Right cardiac atrium (tissue), 5 donors: Measurements from ENCODE around the gene FCRLA. TPM values are rescaled to one million over a fixed set of nuclear protein-coding genes. Genes with fewer than 3 reads are reported as not detected.
"Not testable (repeated sequence)": the region's sequence is repeated elsewhere in the genome, so short reads cannot be mapped to it uniquely, and the experiment has no call there.

Experiments used
- ATAC-seq, 2 donors: fragments of 200-7000 bp; cut with Tn5 transposase; one replicate each; pipeline versions ENCODE4 v1.8.0 to v1.9.1; 2020; ENCODE audit warnings: moderate library complexity in 2 of 2, mild to moderate bottlenecking in 1 of 2
- DNase-seq, 3 donors: peaks; one replicate each; pipeline ENCODE4 v3.0.0-alpha.2; 2020
- H3K27ac ChIP-seq: one replicate; pipeline ENCODE4 v1.5.1; 2013; ENCODE audit warnings: mild to moderate bottlenecking, low read length, control low read depth, moderate library complexity
- H3K27me3 ChIP-seq: one replicate; pipeline ENCODE4 v1.6.1; 2013; ENCODE audit not compliant: control insufficient read depth, insufficient read depth
- H3K4me1 ChIP-seq: one replicate; pipeline ENCODE4 v1.6.1; 2013; ENCODE audit warnings: low read length; ENCODE audit not compliant: control insufficient read depth, insufficient read depth
- H3K4me3 ChIP-seq: one replicate; pipeline ENCODE4 v1.5.1; 2013; ENCODE audit warnings: low read length, control low read depth
- H3K9me3 ChIP-seq: one replicate; pipeline ENCODE4 v1.6.1; 2013; ENCODE audit warnings: low read length; ENCODE audit not compliant: control insufficient read depth
- WGBS: extraction: QIAGEN DNeasy Blood & Tissue Kit; methylation state at CpG from one replicate; pipeline ENCODE4 v1.1.7; 2013; 5-methylcytosine and 5-hydroxymethylcytosine counted together
- intact Hi-C, 4 donors: fragments of 100-400 bp; cut with DNase I; formaldehyde crosslinking; loops; one replicate each; pipeline versions ENCODE4 v1.11.0 to v1.14.0; 2022 to 2023
- polyA plus RNA-seq: library from polyadenylated mRNA; stranded (reverse); fragments of 200-250 nt; gene quantifications from one replicate; pipeline ENCODE4 v1.2.3, GENCODE V29; 2013
- total RNA-seq, 4 donors: library from RNA; stranded (reverse); fragmentation: NEBNext Ultra II Directional; extraction: Animal tissue kit (Norgen Biotek cat#: 25700); gene quantifications; one replicate each; pipeline ENCODE4 v1.2.1, GENCODE V29; 2021
- donor health status: healthy with polysubstance abuse.
- donor health status: DM: no; HTN: yes; CAD: no.
- donor health status: DM: no; HTN: no; CAD: no.
- donor health status: DM: no; HTN: yes; CAD: no; lungs with severe emphysema.
- donor health status: DM: yes; HTN: yes; CAD: no.

Gene FCRLA
- total and polyA plus RNA-seq, 5 donors = 0.23 TPM; not detected in 4

- H3K27me3 ChIP-seq, H3K4me1 ChIP-seq, intact Hi-C loops, DNase-seq, H3K9me3 ChIP-seq, H3K27ac ChIP-seq, ATAC-seq: not testable (repeated sequence)
- WGBS = 44% methylated on average over 22 of the region's 22 CpGs
- peak overlapping the region; percentile 76 for H3K4me3 ChIP-seq
These were observed 18.4 kb downstream of the FCRLA start for GRCh38 chr1:161725258-161725907.

- H3K4me3 ChIP-seq = peak overlapping the region; percentile 76
- no peaks in the 10 kb centered on the region for H3K9me3 ChIP-seq
- no peaks in the 10 kb centered on the region for H3K27me3 ChIP-seq
- H3K27ac ChIP-seq = peak overlapping the region; percentile 71
- under 1% methylated on average over 34 of the region's 34 CpGs for WGBS
- DNase-seq (peak; percentile 38 to 80 (median 80)), ATAC-seq (peak; percentile 44 to 54)
- intact Hi-C loops = no loop called here
- H3K4me1 ChIP-seq = no peaks in the 10 kb centered on the region
These were observed 19.0 kb downstream of the FCRLA start for GRCh38 chr1:161725908-161726472.

GRCh38 chr1:161726473-161727255 lies 19.6 kb downstream of the FCRLA start:
- Histone ChIP-seq H3K4me3 (peak overlapping the region; percentile 76), H3K27ac (peak overlapping the region; percentile 78), H3K27me3 (no peaks in the 10 kb centered on the region), H3K4me1 (no peaks in the 10 kb centered on the region), H3K9me3 (no peaks in the 10 kb centered on the region)
- WGBS = under 1% methylated on average over 83 of the region's 83 CpGs
- DNase-seq (peak; percentile 87 to 95 (median 95)), ATAC-seq (peak; percentile 95)
- intact Hi-C loops = no loop called here

- DNase-seq (peak in 1 of 3 donors; percentile 48), ATAC-seq (no peak)
- intact Hi-C loops = no loop called here
These were observed 20.4 kb downstream of the FCRLA start for GRCh38 chr1:161727256-161727924.

GRCh38 chr1:161728376-161729226 lies 21.6 kb downstream of the FCRLA start:
- intact Hi-C loops = no loop called here
- WGBS = 84% methylated on average over 7 of the region's 7 CpGs
- no peaks in the 10 kb centered on the region for H3K4me1 ChIP-seq

More at GRCh38 chr1:161727256-161727924, 20.4 kb downstream of the FCRLA start:
- H3K9me3 ChIP-seq = no peaks in the 10 kb centered on the region
- no peaks in the 10 kb centered on the region for H3K27me3 ChIP-seq
- peak overlapping the region; percentile 78 for H3K27ac ChIP-seq
- 2% methylated on average over 38 of the region's 38 CpGs for WGBS
- H3K4me1 ChIP-seq = no peaks in the 10 kb centered on the region
- peak overlapping the region; percentile 76 for H3K4me3 ChIP-seq

GRCh38 chr1:161730050-161730564 lies 23.1 kb downstream of the FCRLA start:
- no peaks in the 10 kb centered on the region for H3K4me1 ChIP-seq
- intact Hi-C loops = no loop called here
- 72% methylated on average over 6 of the region's 6 CpGs for WGBS

More at GRCh38 chr1:161728376-161729226, 21.6 kb downstream of the FCRLA start:
- no peak for ATAC-seq
- Histone ChIP-seq H3K27ac (no peak overlapping the region), H3K4me3 (no peak overlapping the region), H3K9me3 (no peaks in the 10 kb centered on the region), H3K27me3 (no peaks in the 10 kb centered on the region)
- no peak for DNase-seq

GRCh38 chr1:161731241-161731640 lies 24.2 kb downstream of the FCRLA start:
- H3K27me3 ChIP-seq = no peaks in the 10 kb centered on the region
- no peak overlapping the region for H3K27ac ChIP-seq
- ATAC-seq = no peak
- H3K4me1 ChIP-seq = no peaks in the 10 kb centered on the region
- 74% methylated on average over 6 of the region's 6 CpGs for WGBS
- intact Hi-C loops = no loop called here
- H3K9me3 ChIP-seq = no peaks in the 10 kb centered on the region
- H3K4me3 ChIP-seq = no peak overlapping the region
- no peak for DNase-seq

More at GRCh38 chr1:161730050-161730564, 23.1 kb downstream of the FCRLA start:
- H3K27me3 ChIP-seq = no peaks in the 10 kb centered on the region
- DNase-seq (no peak), ATAC-seq (no peak)
- H3K27ac ChIP-seq = no peak overlapping the region
- no peaks in the 10 kb centered on the region for H3K9me3 ChIP-seq
- no peak overlapping the region for H3K4me3 ChIP-seq

GRCh38 chr1:161731981-161732718 lies 25.1 kb downstream of the FCRLA start:
- no peaks in the 10 kb centered on the region for H3K27me3 ChIP-seq
- intact Hi-C loops = no loop called here
- no peaks in the 10 kb centered on the region for H3K9me3 ChIP-seq
- no peaks in the 10 kb centered on the region for H3K4me1 ChIP-seq
- DNase-seq (no peak), ATAC-seq (no peak)
- no peak overlapping the region for H3K4me3 ChIP-seq
- 78% methylated on average over 5 of the region's 5 CpGs for WGBS
- no peak overlapping the region for H3K27ac ChIP-seq

GRCh38 chr1:161733526-161733925 lies 26.5 kb downstream of the FCRLA start:
- Histone ChIP-seq H3K4me1 (no peaks in the 10 kb centered on the region), H3K27ac (no peak overlapping the region), H3K9me3 (no peaks in the 10 kb centered on the region), H3K4me3 (no peak overlapping the region), H3K27me3 (no peaks in the 10 kb centered on the region)
- 15% methylated on average over 1 of the region's 1 CpG for WGBS
- ATAC-seq (no peak), DNase-seq (no peak)
- intact Hi-C loops = no loop called here
